Liver (tissue), 3 donors: ENCODE data around the gene FAM151B.

Experiments used
- HNF4G ChIP-seq: IDR thresholded peaks from 2 replicates; pipeline ENCODE4 v1.6.1; 2016; ENCODE audit warnings: antibody characterized with exemption
- JUND ChIP-seq, 2 donors: IDR thresholded peaks; 2 replicates each; pipeline ENCODE4 v1.6.1; 2016; ENCODE audit warnings: antibody characterized with exemption in 2 of 2
- RAD21 ChIP-seq, 2 donors: IDR thresholded peaks; 2 replicates each; pipeline ENCODE4 v1.6.1; 2016; ENCODE audit warnings: antibody characterized with exemption in 2 of 2, mild to moderate bottlenecking in 2 of 2
- RXRA ChIP-seq, 2 donors: IDR thresholded peaks; 2 replicates each; pipeline ENCODE4 v1.6.1; 2017 to 2018; ENCODE audit warnings: antibody characterized with exemption in 2 of 2, mild to moderate bottlenecking in 1 of 2
- TAF1 ChIP-seq: conservative IDR thresholded peaks from 2 replicates; pipeline ENCODE4 v1.6.1; 2016; ENCODE audit warnings: antibody characterized with exemption, mild to moderate bottlenecking
- TF ChIP-seq, protein P1 (sequence below): fragments of 150-350 bp; IDR thresholded peaks from 2 replicates; pipeline ENCODE4 v1.5.1; 2017; ENCODE audit warnings: improper control_type of control experiment, low read depth, low read length; ENCODE audit not compliant: missing input control
- TF ChIP-seq, protein P2 (sequence below): IDR thresholded peaks from 2 replicates; pipeline ENCODE4 v1.6.1; 2016; ENCODE audit warnings: antibody characterized with exemption
- TF ChIP-seq, protein P3 (sequence below): IDR thresholded peaks from 2 replicates; pipeline ENCODE4 v1.6.1; 2016; ENCODE audit warnings: antibody characterized with exemption, mild to moderate bottlenecking
- TF ChIP-seq, protein P4 (sequence below): IDR thresholded peaks from 2 replicates; pipeline ENCODE4 v1.6.1; 2016; ENCODE audit warnings: antibody characterized with exemption
- donor health status: healthy.
- donor health status: healthy.

DNA sequence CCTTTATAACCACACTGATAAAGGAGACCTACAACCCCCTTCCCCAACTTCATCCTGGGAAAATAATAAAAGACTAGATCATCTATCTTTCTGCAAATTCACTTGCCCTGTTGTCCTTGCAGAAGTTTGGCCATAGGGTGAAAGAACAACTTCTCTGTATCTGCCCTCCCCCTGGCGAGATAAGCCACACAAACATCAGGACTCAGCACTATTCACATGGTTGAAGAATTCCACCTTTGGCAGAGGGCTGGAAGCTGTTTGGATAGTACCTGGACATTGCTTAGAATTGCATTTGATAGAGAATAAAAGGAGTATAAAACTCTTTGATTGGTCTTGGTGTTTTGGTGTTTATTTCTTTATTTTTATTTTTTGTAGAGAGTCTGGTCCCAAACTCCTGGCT lies 16.9 kb downstream of the FAM151B start:
- TF ChIP-seq, protein P1, sequence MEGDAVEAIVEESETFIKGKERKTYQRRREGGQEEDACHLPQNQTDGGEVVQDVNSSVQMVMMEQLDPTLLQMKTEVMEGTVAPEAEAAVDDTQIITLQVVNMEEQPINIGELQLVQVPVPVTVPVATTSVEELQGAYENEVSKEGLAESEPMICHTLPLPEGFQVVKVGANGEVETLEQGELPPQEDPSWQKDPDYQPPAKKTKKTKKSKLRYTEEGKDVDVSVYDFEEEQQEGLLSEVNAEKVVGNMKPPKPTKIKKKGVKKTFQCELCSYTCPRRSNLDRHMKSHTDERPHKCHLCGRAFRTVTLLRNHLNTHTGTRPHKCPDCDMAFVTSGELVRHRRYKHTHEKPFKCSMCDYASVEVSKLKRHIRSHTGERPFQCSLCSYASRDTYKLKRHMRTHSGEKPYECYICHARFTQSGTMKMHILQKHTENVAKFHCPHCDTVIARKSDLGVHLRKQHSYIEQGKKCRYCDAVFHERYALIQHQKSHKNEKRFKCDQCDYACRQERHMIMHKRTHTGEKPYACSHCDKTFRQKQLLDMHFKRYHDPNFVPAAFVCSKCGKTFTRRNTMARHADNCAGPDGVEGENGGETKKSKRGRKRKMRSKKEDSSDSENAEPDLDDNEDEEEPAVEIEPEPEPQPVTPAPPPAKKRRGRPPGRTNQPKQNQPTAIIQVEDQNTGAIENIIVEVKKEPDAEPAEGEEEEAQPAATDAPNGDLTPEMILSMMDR, result no peak
- TF ChIP-seq HNF4G (no peak), JUND (IDR thresholded peaks at IDR 0.05) (no peak), RXRA (IDR thresholded peaks at IDR 0.05) (no peak), RAD21 (IDR thresholded peaks at IDR 0.05) (no peak), TAF1 (no peak)
- TF ChIP-seq, protein P2, sequence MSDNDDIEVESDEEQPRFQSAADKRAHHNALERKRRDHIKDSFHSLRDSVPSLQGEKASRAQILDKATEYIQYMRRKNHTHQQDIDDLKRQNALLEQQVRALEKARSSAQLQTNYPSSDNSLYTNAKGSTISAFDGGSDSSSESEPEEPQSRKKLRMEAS, result no peak
- TF ChIP-seq, protein P3, sequence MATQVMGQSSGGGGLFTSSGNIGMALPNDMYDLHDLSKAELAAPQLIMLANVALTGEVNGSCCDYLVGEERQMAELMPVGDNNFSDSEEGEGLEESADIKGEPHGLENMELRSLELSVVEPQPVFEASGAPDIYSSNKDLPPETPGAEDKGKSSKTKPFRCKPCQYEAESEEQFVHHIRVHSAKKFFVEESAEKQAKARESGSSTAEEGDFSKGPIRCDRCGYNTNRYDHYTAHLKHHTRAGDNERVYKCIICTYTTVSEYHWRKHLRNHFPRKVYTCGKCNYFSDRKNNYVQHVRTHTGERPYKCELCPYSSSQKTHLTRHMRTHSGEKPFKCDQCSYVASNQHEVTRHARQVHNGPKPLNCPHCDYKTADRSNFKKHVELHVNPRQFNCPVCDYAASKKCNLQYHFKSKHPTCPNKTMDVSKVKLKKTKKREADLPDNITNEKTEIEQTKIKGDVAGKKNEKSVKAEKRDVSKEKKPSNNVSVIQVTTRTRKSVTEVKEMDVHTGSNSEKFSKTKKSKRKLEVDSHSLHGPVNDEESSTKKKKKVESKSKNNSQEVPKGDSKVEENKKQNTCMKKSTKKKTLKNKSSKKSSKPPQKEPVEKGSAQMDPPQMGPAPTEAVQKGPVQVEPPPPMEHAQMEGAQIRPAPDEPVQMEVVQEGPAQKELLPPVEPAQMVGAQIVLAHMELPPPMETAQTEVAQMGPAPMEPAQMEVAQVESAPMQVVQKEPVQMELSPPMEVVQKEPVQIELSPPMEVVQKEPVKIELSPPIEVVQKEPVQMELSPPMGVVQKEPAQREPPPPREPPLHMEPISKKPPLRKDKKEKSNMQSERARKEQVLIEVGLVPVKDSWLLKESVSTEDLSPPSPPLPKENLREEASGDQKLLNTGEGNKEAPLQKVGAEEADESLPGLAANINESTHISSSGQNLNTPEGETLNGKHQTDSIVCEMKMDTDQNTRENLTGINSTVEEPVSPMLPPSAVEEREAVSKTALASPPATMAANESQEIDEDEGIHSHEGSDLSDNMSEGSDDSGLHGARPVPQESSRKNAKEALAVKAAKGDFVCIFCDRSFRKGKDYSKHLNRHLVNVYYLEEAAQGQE, result no peak
- TF ChIP-seq, protein P4, sequence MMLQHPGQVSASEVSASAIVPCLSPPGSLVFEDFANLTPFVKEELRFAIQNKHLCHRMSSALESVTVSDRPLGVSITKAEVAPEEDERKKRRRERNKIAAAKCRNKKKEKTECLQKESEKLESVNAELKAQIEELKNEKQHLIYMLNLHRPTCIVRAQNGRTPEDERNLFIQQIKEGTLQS, result no peak
